H9 (cell line): ENCODE measurements around the gene PREX1. TPM values are rescaled to one million over a fixed set of nuclear protein-coding genes. Genes with fewer than 3 reads are reported as not detected.
A peak's percentile ranks its signal among the peaks of the same experiment; 100 is the strongest.

ENCODE experiments used
- DNase-seq: peaks from one replicate; pipeline ENCODE4 v3.0.0-alpha.2; 2017
- H2AFZ ChIP-seq: one replicate; pipeline ENCODE4 v1.6.1; 2013; ENCODE audit warnings: mild to moderate bottlenecking, low read length, control low read depth, moderate library complexity
- H2AK5ac ChIP-seq: 2 replicates; pipeline ENCODE4 v1.6.1; 2013; ENCODE audit warnings: low read length, control low read depth, mixed read lengths; ENCODE audit not compliant: insufficient read length
- H2BK120ac ChIP-seq: one replicate; pipeline ENCODE4 v1.6.1; 2013; ENCODE audit warnings: low read depth, mild to moderate bottlenecking, low read length, control low read depth, inconsistent platforms; ENCODE audit not compliant: poor library complexity, severe bottlenecking
- H2BK12ac ChIP-seq: 2 replicates; pipeline ENCODE4 v1.6.1; 2013; ENCODE audit warnings: low read length, control low read depth, mixed read lengths, low read depth; ENCODE audit not compliant: insufficient read length
- H2BK15ac ChIP-seq: 2 replicates; pipeline ENCODE4 v1.6.1; 2013; ENCODE audit warnings: low read depth, low read length, control low read depth
- H2BK20ac ChIP-seq: one replicate; pipeline ENCODE4 v1.6.1; 2013; ENCODE audit warnings: low read depth, mild to moderate bottlenecking, low read length, control low read depth, inconsistent platforms; ENCODE audit not compliant: poor library complexity, severe bottlenecking
- H2BK5ac ChIP-seq: 2 replicates; pipeline ENCODE4 v1.6.1; 2013; ENCODE audit warnings: low read length, control low read depth, mixed read lengths; ENCODE audit not compliant: insufficient read length
- H3K14ac ChIP-seq: 2 replicates; pipeline ENCODE4 v1.6.1; 2013; ENCODE audit warnings: low read length, control low read depth; ENCODE audit not compliant: insufficient read depth
- H3K18ac ChIP-seq: 2 replicates; pipeline ENCODE4 v1.6.1; 2013; ENCODE audit warnings: low read depth, mild to moderate bottlenecking, mixed read lengths, low read length, control low read depth; ENCODE audit not compliant: insufficient read length
- H3K23ac ChIP-seq: 2 replicates; pipeline ENCODE4 v1.6.1; 2013; ENCODE audit warnings: low read length, control low read depth, mixed read lengths, low read depth; ENCODE audit not compliant: insufficient read length
- H3K23me2 ChIP-seq: 2 replicates; pipeline ENCODE4 v1.6.1; 2013; ENCODE audit warnings: low read depth, mild to moderate bottlenecking, mixed read lengths, low read length, control low read depth; ENCODE audit not compliant: insufficient read length, poor library complexity, severe bottlenecking
- H3K27ac ChIP-seq: 2 replicates; pipeline ENCODE4 v1.5.1; 2013; ENCODE audit warnings: low read length, control low read depth, mixed read lengths, low read depth; ENCODE audit not compliant: insufficient read length
- H3K27me3 ChIP-seq: 2 replicates; pipeline ENCODE4 v1.6.1; 2013; ENCODE audit warnings: low read length, control low read depth, inconsistent platforms; ENCODE audit not compliant: insufficient read depth
- H3K4ac ChIP-seq: 2 replicates; pipeline ENCODE4 v1.6.1; 2013; ENCODE audit warnings: low read depth, mild to moderate bottlenecking, control low read depth, inconsistent platforms, low read length, moderate library complexity
- H3K4me1 ChIP-seq: 2 replicates; pipeline ENCODE4 v1.6.1; 2013; ENCODE audit warnings: low read length, control low read depth, inconsistent platforms; ENCODE audit not compliant: insufficient read depth
- H3K4me2 ChIP-seq: 2 replicates; pipeline ENCODE4 v1.6.1; 2013; ENCODE audit warnings: low read length, control low read depth, mixed read lengths; ENCODE audit not compliant: insufficient read length, insufficient read depth
- H3K56ac ChIP-seq: 2 replicates; pipeline ENCODE4 v1.6.1; 2013; ENCODE audit warnings: low read depth, mild to moderate bottlenecking, mixed read lengths, low read length, control low read depth; ENCODE audit not compliant: insufficient read length
- H3K79me1 ChIP-seq: 2 replicates; pipeline ENCODE4 v1.6.1; 2013; ENCODE audit warnings: low read depth, mild to moderate bottlenecking, moderate library complexity, low read length, control low read depth, inconsistent platforms; ENCODE audit not compliant: insufficient read depth, poor library complexity, severe bottlenecking
- H3K79me2 ChIP-seq: 2 replicates; pipeline ENCODE4 v1.6.1; 2013; ENCODE audit warnings: low read length, control low read depth, inconsistent platforms; ENCODE audit not compliant: insufficient read depth
- H3K9ac ChIP-seq: 2 replicates; pipeline ENCODE4 v1.6.1; 2013; ENCODE audit warnings: low read length, control low read depth, mixed read lengths; ENCODE audit not compliant: insufficient read length; ENCODE audit errors: extremely low read depth
- H3K9me3 ChIP-seq: one replicate; pipeline ENCODE4 v1.6.1; 2013; ENCODE audit warnings: low read depth, low read length, inconsistent platforms; ENCODE audit not compliant: control insufficient read depth
- H3T11ph ChIP-seq: one replicate; pipeline ENCODE4 v1.6.1; 2013; ENCODE audit warnings: mild to moderate bottlenecking, low read length, control low read depth, inconsistent platforms
- H4K20me1 ChIP-seq: one replicate; pipeline ENCODE4 v1.6.1; 2013; ENCODE audit not compliant: control insufficient read depth, insufficient read length, insufficient read depth
- H4K5ac ChIP-seq: 2 replicates; pipeline ENCODE4 v1.6.1; 2013; ENCODE audit warnings: low read depth, mild to moderate bottlenecking, mixed read lengths, low read length, control low read depth; ENCODE audit not compliant: insufficient read length
- H4K8ac ChIP-seq: replicated peaks from 2 replicates; pipeline ENCODE4 v1.6.1; 2013; ENCODE audit warnings: low read length, control low read depth, mixed read lengths, low read depth; ENCODE audit not compliant: insufficient read length
- H4K91ac ChIP-seq: 2 replicates; pipeline ENCODE4 v1.6.1; 2013; ENCODE audit warnings: low read depth, mild to moderate bottlenecking, moderate library complexity, mixed read lengths, low read length, control low read depth; ENCODE audit not compliant: insufficient read length
- H3K27ac Mint-ChIP-seq, 3 experiments: 2 replicates in 2 of 3; 3 replicates in 1 of 3; pipeline ENCODE4 v1.8.0; 2020 to 2021; ENCODE audit warnings: mixed read lengths in 3 of 3, mild to moderate bottlenecking in 1 of 3, moderate library complexity in 1 of 3
- H3K27me3 Mint-ChIP-seq: 2 replicates; pipeline ENCODE4 v1.8.0; 2021; ENCODE audit warnings: low read depth, mild to moderate bottlenecking, moderate library complexity, mixed read lengths
- H3K36me3 Mint-ChIP-seq, 3 experiments: 2 replicates in 2 of 3; 3 replicates in 1 of 3; pipeline ENCODE4 v1.8.0; 2020 to 2021; ENCODE audit warnings: low read depth in 3 of 3, mixed read lengths in 3 of 3; ENCODE audit not compliant: insufficient read depth in 1 of 3
- H3K4me1 Mint-ChIP-seq, 2 experiments: 2 replicates each; pipeline ENCODE4 v1.8.0; 2020; ENCODE audit warnings: mixed read lengths in 2 of 2
- H3K4me3 Mint-ChIP-seq, 2 experiments: 2 replicates in 1 of 2; 3 replicates in 1 of 2; pipeline ENCODE4 v1.8.0; 2020 to 2021; ENCODE audit warnings: mild to moderate bottlenecking in 2 of 2, mixed read lengths in 2 of 2, moderate library complexity in 1 of 2
- H3K9me3 Mint-ChIP-seq, 2 experiments: 2 replicates in 1 of 2; 3 replicates in 1 of 2; pipeline ENCODE4 v1.8.0; 2020; ENCODE audit warnings: mild to moderate bottlenecking in 2 of 2, mixed read lengths in 2 of 2, moderate library complexity in 1 of 2
- CTCF ChIP-seq: fragments of 200-600 bp; sonication (generic); conservative IDR thresholded peaks from 3 replicates; pipeline ENCODE4 v1.8.0; 2021; ENCODE audit warnings: antibody characterized with exemption, mild to moderate bottlenecking
- WGBS: extraction: QIAGEN DNeasy Blood & Tissue Kit; methylation state at CpG from one replicate; pipeline ENCODE4 v1.1.7; 2013; ENCODE audit warnings: missing lambda C conversion rate, low lambda C conversion rate, mixed read lengths; ENCODE audit not compliant: insufficient read length; ENCODE audit errors: extremely low coverage; 5-methylcytosine and 5-hydroxymethylcytosine counted together
- total RNA-seq: library from RNA; stranded (reverse); gene quantifications from 2 replicates; pipeline ENCODE4 v1.2.1, GENCODE V29; 2021

The PREX1 gene
- total RNA-seq, 1 experiment from 2014 or later: 6.6 TPM

- peaks cover 8 to 20% of the 10 kb centered on the region in 2 experiments for H3K4me1 Mint-ChIP-seq
- Histone ChIP-seq H4K5ac (no peak overlapping the region), H2BK5ac (no peak overlapping the region), H4K8ac (no peak overlapping the region), H2BK12ac (no peak overlapping the region), H3K23ac (no peak overlapping the region), H3K79me1 (no peaks in the 10 kb centered on the region), H3K4ac (no peak overlapping the region), H3K79me2 (no peaks in the 10 kb centered on the region), H2AFZ (no peak overlapping the region), H3K4me2 (no peak overlapping the region), H2BK15ac (no peak overlapping the region), H3K18ac (no peak overlapping the region), H2AK5ac (no peak overlapping the region), H3K14ac (no peak overlapping the region), H2BK120ac (no peak overlapping the region), H3K4me1 (no peaks in the 10 kb centered on the region), H3K27ac (no peak overlapping the region), H3T11ph (no peak overlapping the region), H4K91ac (no peak overlapping the region), H3K27me3 (no peaks in the 10 kb centered on the region), H2BK20ac (no peak overlapping the region), H3K9me3 (no peaks in the 10 kb centered on the region), H3K56ac (no peak overlapping the region), H3K23me2 (no peaks in the 10 kb centered on the region), H3K9ac (no peak overlapping the region), H4K20me1 (no peaks in the 10 kb centered on the region)
- H3K4me3 Mint-ChIP-seq: no peak overlapping the region
- DNase-seq: no peak
- TF ChIP-seq CTCF: no peak
- H3K36me3 Mint-ChIP-seq: no peaks in the 10 kb centered on the region; a peak in 1 of 7 replicates
- peak overlapping the region in 1 of 3 experiments; percentile 65; a peak in 1 of 7 replicates for H3K27ac Mint-ChIP-seq
- WGBS: no CpG with 5 or more reads among the region's 6 CpGs
- no peaks in the 10 kb centered on the region; a peak in 1 of 5 replicates for H3K9me3 Mint-ChIP-seq
- H3K27me3 Mint-ChIP-seq: no peaks in the 10 kb centered on the region
Measured at GRCh38 chr20:48785256-48785655, 42.5 kb downstream of the PREX1 start.
